SKM-1 (cell line): Measurements from ENCODE around the gene ACAT1.
"Not testable (repeated sequence)": the region's sequence is repeated elsewhere in the genome, so short reads cannot be mapped to it uniquely, and the experiment has no call there.

ENCODE experiments used
- DNase-seq: peaks from one replicate; lab custom pipeline; 2025; ENCODE audit not compliant: unreplicated experiment; lab: John Stamatoyannopoulos, UW

Gene ACAT1

DNA sequence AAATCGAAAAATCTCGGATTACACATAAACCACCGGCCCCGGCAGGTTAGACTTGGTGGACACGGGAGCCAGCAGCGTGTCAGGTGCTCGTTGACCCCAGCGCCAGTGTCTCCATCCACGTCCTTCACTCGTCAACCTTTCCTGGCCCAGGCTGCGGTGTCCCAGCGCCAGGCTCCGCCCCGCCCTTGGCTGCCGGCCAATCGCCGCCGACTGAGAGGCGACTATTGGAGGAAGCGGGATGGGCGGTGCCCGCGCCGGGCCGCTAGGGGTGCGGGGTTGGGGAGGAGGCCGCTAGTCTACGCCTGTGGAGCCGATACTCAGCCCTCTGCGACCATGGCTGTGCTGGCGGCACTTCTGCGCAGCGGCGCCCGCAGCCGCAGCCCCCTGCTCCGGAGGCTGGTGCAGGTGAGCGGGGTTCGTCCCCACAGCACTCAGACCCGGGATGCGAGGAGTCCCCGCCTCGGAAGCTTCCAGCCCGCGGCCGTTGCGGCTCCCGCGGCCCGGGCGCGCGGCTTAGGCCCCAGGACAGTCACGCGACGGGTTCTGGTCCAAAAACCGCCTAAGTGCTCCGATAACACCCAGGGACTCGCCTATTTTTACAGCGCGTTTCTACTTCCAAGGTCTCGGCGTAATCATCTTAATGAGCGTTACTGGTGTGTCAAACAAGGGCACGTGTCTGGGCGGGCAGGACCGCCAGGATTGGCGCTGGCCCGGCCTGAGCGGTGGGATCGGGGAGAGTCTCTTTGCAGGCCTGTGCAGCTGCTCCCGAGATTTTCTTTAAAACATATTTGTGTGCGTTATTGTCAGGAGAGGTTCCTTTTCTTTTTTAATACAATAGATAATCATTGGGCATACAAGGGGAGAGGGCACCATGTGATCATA lies at the start of gene ACAT1:
ACAT1 (plus strand) TSS at position 294 of the 882 bp plus-strand sequence; CDS start at position 334, 40 bp downstream.
- DNase-seq = peak; percentile 68

DNA sequence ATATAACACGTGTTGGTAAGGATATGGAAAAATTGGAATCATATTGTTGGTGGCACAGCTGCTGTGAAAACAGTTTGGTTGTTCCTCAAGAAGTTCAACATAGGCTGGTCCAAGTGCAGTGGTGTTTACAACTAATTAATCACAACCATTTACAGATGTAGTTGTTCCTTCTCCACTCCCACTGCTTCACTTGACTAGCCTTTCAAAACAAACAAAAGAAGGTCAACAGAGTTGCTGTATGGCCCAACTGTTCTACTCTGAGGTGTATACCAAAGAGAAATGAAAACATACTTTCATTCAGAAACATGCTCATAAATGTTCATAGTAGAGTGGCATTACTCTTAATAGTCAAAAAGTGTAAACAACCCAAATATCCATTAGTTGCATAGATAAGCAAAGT lies 36.6 kb upstream of the ACAT1 start:
- DNase-seq = no peak

DNA sequence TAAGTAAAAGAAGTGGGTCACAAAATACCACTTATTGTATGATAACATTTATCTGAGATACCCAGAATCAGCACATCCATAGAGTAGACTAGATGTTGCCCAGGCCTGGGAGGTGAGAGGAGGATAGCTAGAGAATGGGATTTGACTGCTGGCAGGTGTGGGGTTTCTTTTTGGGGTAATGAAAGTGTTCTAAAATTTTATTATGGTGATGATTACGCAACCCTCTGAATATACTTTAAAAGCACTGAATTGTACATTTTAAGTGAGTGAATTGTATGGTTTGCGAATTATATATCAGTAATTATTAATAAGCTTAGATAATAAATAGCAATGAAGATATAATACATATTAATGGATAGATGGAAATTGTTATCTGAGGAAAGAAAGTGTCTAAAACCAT lies 35.7 kb upstream of the ACAT1 start:
- no peak for DNase-seq

DNA sequence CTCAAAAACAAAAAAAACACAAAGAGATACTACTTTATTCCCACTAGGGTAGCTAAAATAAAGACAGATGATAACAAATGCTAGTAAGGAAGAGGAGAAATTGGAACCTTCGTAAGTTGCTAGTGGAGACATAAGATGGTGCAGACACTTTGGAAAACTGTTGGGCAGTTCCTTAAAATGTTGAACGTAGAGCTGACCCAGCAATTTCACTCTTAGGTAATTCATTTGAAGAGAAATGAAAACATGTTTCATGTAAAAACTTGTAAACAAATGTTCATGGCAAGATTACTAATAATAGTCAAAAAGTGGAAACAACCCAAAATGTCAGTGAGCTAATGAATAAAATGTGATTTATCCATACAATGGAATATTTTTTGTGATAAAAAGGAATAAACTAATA lies 29.2 kb upstream of the ACAT1 start:
- DNase-seq = no peak

DNA sequence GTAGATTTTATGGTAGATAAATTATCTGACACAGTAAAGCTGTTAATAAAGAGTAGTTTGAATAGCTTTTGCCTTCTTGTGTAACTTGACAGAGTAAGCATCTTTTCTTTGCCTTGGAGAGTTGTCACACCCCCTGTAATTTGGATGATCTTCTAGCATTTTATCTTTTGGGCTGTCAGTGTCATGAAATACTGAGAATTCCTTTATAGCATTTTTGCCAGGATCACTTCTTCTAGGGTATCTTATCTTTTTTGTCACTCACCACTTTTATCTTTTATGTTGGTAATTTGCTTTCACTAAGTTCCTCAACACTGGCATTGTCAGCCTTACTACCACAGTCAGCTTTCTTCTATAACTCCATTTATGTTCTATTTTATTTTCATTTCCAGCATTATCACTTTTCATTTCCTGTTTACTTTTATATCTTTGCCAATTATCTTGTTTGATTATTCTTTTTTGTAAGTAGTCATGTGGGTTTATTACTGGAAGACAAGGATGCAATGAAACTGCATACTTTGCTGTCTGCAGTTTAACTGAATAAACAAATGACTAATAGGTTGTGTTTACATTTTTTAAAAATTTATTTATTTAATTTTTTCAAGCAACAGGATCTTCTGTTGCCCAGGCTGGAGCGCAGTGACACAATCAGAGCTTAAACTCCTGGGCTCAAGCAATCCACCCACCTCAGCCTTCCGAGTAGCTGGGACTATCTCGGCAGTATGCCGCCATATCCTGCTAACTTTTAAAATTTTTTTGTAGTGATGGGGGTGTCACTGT lies 28.1 kb upstream of the ACAT1 start:
- no peak for DNase-seq

DNA sequence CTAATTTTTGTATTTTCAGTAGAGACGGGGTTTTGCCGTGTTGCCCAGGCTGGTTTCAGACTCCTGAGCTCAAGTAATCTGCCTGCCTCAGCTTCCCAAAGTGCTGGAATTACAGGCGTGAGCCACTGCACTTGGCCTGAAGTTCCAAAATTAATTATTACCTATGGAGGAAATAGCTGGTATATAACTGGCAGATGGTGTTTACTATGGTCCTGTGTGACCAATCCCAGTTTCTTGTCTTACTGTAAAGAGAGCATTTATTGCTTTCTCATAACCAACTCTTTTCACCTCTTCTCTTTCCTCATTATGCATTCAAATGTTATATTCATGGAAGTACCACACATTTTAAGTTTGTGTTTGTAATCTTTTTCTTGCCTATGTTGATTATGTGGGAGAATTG lies 24.2 kb upstream of the ACAT1 start:
- DNase-seq = no peak

DNA sequence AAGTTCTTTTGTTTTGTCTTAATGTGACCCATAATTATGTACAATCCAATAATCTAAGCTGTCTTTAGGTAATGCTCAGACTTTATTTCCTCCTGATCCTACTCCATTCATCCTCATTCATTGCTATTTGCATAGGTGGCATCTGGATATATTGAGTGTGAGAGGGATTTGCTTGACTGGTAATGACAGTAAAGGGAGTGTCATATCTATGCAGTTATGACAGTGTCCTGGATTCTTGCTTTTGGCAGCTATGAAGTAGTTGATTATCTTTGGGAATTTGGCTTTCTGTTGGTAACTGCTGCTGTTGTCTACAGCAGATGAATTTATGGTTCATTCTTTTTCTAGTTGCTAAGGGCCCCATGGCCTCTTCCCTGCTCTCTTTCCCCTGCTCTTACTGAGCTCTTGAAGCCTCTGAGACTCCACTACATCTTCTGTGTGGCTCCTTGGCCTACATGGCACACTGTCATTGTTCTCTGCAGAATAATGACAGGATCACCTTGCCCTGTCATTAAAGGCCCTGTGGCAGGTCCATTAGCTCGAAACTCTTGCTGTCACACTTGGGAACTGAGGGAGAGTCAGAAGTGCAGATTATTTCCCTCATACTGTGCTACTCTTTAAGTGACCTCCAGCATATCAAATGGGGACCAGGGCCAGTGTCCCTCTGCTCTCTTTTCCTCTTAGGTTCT lies 20.1 kb upstream of the ACAT1 start:
- no peak for DNase-seq

DNA sequence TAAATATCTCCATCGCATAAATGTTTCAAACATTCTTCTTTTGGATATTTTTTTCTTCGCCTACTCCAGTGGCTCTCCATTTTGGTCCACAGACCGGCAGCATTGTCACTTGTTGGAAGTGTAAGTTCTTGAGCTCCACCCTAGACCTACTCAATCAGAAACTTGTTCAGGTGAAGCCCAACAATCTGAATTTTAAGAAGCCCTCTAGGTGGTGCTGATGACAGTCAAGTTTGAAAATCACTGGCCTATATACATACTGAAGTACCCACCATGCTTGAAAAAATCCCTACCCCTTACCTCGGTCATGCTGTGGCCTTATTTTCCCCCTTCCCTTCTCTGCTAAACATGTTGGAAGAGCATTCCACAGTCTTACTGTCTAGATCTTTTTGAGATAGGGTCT lies 10.2 kb upstream of the ACAT1 start:
- DNase-seq = no peak

DNA sequence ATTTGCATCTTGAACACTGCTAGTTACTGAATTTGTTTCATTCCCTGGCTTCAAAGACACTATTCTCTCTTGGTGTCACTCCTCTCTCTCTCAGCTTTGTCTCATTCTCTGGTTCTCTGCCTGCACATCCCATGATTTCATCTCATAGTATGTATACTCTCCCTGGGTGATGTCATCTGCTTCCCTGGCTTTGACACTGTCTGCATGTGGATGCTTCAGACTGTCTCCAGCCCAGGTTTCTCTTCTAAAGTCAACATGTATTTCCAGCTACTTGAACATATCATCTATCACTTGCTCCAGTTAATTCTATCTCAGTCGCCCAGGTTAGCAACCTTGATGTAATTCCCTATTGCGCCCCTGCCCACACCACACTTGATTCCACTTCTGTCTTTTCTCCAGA lies 9.3 kb upstream of the ACAT1 start:
- DNase-seq = no peak

DNA sequence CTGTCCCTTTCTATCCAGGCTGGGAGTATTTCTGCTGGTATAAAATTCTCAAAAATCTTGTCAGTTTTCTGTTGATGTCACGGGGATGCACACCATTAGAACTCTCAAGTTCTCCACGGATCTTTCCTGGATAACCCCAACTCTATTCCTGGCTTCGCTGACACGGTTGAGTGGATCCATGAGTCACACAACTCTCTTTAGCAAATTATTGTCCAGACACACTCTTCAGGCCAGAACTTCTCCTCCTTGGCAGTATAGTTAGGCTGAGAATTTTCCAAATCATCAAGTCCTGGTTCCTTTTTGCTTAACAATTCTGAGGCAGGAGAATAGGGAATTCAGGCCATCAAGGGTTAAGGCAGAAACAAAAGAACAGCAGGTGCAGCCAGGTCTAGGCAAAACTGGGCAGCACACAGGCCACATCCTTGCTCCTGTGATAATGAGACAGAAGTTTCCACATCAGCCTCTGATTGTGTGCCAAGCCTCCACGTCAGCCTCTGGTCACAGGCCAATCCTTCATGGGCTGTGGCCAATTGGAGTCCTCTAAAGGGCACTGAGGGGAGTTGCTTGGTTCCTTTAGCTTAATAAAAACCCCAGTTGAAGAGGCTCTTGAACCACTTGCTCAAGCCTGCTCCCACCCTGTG lies 5.7 kb upstream of the ACAT1 start:
- DNase-seq = no peak

DNA sequence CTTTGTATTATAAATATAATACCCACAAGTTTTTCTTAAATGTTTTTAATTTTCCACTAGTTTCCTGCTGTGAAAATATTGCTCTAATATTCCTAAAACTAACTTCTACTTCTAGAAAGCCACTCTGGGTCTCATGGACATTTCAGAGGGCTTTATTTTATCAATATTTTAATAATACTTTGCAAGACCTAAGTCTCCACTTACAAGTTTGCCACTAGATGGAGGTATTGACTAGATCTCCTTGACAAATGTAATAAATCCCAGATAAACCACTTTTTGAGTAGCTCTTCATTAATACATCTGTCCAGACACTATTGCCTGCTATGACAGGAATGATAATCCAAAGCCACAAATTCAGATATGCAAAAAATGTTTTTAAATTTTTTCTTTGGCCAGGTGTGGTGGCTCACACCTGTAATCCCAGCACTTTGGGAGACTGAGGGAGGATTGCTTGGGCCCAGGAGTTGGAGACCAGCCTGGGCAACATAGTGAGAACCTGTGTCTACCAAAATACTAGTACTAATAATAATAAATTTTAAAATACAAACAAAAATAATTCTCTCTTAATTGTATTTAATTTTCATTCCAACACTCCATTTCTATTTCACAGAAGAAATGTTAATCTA lies 3.5 kb upstream of the ACAT1 start:
- DNase-seq = no peak

DNA sequence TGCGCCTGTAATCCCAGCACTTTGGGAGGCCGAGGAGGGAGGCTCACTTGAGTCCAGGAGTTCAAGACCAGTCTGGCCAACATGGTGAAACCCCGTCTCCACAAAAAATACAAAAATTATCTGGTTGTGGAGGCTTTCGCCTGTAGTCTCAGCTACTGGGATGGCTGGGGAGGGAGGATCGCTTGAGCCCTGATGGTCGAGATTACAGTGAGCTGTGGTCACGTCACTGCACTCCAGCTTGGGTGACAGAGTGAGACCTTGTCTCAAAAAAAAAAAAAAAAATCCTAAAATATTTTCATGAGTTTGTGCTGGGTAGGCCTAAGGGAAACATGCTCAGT lies 462 bp upstream of the ACAT1 start:
- not testable (repeated sequence) for DNase-seq

DNA sequence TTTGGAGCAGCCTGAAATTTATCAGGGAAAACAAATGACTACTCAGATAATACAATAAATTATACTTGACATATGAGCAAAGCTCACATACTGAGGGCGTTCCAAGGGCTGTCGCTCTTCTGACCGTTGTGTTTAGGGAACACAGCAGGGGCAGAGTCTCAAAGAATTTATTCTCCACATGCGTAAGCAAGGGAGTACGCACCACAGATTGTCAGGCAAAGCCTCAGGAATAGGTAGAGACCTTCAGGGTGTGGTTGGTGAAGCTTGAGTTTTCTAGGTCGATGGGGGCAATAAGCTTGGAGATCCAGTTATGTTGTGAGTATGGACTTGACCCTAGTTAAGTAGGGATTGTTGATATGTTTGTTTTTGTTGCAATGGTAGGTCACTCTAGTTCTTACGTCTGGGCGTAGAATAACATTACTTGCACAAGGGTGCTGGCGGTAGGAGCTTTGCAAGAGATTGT lies 830 bp downstream of the ACAT1 start:
- no peak for DNase-seq

DNA sequence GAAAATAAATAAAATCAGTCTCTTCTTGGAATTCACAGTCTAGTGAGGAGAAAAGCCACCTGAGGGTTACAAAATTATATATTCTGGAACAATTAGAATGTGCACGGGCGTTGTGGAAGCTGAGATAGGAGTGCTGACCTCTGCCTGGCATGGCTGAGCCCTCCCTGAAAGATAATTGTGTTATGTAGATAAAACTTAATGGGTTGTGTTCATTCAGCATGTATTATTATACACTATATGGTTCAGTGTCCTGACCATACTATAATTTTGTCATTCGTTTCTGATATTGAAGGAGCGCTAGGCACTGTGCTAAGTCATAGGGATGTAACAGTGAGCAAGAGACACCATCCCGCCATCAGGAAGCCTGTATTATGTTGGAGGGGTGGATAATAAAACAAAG lies 3.7 kb downstream of the ACAT1 start:
- DNase-seq = no peak

DNA sequence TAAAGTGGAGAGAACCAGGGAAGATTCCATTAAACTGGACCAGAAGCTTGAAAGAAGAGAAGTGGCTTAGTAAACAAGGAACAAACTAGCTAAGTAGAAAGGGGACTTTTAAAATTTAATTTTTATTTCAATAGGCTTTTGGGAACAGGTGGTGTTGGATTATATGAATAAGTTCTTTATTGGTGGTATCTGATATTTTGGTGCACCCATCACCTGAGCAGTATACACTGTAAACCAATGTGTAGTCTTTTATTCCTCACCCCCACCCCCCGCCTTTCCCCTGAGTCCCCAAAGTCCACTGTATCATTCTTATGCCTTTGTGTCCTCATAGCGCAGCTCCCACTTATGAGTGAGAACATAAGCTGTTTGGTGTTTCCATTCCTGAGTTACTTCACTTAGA lies 7.4 kb downstream of the ACAT1 start:
- DNase-seq = no peak

DNA sequence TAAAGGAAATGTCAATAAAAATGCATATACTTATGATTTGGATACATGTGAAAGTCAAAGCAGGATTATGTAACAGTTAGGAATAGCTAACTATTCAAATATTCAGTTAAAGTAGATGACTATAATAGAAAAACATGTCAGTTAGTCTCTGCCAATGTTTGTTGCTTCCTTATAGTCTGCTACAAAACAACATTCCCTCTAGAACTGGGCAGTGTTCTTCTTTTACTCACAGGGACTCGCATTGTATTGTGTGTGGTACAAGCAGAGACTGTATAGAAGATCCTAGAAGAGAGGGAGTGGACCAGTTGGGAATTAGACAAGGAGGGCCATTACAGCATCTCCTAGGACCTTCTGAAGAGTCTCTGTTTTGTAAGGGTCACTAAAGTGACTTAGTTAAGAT lies 10.6 kb downstream of the ACAT1 start:
- DNase-seq = no peak

DNA sequence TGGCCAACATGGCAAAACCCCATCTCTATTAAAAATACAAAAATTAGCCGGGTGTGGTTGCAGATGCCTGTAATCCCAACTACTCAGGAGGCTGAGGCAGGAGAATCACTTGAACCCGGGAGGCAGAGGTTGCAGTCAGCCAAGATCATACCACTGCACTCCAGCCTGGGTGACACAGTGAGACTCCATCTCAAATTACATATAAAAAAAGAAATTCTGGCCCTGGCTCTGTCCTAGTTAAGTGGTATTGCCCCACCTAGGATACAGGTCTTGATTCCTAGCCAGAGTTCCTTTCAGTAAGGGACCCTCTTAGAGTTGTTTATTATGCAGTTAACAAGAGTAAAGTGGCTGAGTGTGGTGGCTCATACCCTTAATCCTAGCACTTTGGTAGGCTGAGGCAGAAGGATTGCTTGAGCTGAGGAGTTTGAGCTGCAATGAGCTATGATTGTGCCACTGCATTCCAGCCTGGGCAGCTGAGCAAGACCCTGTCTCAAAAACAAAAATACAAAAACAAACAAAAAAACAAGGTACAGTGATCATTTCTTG lies 11.7 kb downstream of the ACAT1 start:
- DNase-seq = not testable (repeated sequence)

DNA sequence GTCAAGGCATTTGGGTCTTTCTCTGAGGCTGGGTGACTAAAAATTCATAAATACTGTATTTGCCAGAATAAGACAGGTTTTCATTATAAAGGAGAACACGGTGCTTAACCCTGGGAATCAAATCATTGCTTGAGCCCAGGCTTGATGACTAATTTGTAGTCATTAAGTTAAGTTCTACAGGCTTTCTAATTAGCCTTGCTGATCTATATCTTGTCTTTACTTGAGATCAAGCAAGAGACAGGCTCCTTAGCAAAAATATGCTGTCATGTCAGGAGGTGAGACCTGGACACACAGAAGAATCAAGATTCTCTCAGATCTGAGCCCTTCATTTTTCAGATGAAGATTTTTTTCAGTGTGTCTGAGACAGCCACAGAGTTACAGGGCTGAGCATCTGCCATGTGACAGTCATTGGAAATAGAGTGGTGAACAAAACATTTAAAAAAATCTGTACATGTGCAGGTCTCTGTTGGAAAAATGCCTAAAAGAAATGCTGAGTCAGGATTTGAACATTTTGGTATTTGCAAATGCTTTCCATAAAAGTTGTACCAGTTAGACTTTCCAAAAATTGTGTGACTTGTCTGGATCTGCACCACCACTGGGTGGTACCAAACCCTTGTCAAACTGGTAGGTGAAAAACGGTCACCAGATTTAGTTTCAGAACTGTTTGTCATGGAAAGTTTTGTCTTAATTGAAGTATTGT lies 14.6 kb downstream of the ACAT1 start:
- no peak for DNase-seq

DNA sequence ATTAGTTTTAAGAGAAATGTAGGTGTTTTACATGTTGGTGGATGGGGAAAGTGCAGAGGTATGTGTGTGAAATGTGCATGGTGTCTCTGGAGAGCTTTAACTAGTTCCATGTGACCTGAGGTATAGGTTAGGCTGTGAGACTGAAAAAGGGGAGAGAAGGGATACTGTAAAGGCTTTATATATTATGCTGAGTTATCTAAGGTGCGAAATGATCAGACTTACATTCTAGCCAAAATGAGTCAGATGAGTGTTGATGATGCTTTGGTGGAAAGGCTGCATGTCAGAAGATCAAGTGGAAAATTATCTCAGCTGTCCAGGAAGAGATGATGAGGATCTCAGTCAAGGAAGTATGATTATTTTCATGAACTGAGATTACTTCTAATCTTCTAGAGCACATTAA lies 15.8 kb downstream of the ACAT1 start:
- DNase-seq = no peak

DNA sequence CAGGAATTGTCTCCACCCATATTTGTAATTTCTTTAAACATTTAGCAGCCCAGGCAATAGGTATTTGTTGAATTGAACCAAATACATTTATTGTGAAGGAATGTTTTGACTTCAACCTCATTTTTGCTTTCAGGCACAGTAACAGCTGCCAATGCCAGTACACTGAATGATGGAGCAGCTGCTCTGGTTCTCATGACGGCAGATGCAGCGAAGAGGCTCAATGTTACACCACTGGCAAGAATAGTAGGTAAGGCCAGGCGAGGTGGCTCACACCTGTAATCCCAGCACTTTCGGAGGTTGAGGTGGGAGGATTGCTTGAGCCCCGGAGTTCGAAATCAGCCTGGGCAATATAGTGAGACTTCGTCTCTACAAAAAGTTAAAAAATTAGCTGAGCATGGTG lies 20.9 kb downstream of the ACAT1 start:
- no peak for DNase-seq
